ENCODE measurements around the gene LPCAT4. TPM values are rescaled to one million over a fixed set of nuclear protein-coding genes. Genes with fewer than 3 reads are reported as not detected.
A peak's percentile ranks its signal among the peaks of the same experiment; 100 is the strongest.

The LPCAT4 gene
- total and polyA plus RNA-seq, 8 donors = 9.7 to 34.6 (median 17.1) TPM

- intact Hi-C loops (cut with DNase I) = loop anchor here in 1 of 3 donors (5.0 kb wide), 1 partner anchor 247 kb away; no protein-coding TSS in a partner anchor
- Histone ChIP-seq H3K36me3 (no peaks in the 10 kb centered on the region), H3K27me3 (no peaks in the 10 kb centered on the region), H3K27ac (no peak overlapping the region), H3K4me3 (no peak overlapping the region), H3K9me3 (no peaks in the 10 kb centered on the region), H3K4me1 (peaks cover 0 to 12% (median 0%) of the 10 kb centered on the region in 3 donors)
- 95 to 97% methylated on average over 3 of the region's 3 CpGs for WGBS, 2 donors
- no peak for TF ChIP-seq CTCF (IDR thresholded peaks at IDR 0.05)
- FAIRE-seq (no peak), ATAC-seq (no peak), DNase-seq (no peak)
These were observed 27.1 kb downstream of the LPCAT4 start for GRCh38 chr15:34339946-34340345.

- Histone ChIP-seq H3K4me3 (peak overlapping the region in 3 of 4 donors; percentile 83 to 92 (median 89)), H3K27ac (peak overlapping the region in 2 of 4 donors; percentile 89 to 93), H3K9me3 (no peaks in the 10 kb centered on the region), H3K4me1 (peaks cover 0 to 12% (median 0%) of the 10 kb centered on the region in 3 donors), H3K27me3 (no peaks in the 10 kb centered on the region), H3K36me3 (no peaks in the 10 kb centered on the region)
- WGBS, 2 donors = 65 to 69% methylated on average over 16 of the region's 16 CpGs
- intact Hi-C loops (cut with DNase I) = no loop called here
- FAIRE-seq = no peak
- DNase-seq = peak in 1 of 6 donors; percentile 29
- ATAC-seq = no peak
- TF ChIP-seq CTCF (IDR thresholded peaks at IDR 0.05) = no peak
These were observed 28.6 kb downstream of the LPCAT4 start for GRCh38 chr15:34338347-34338746.

- Histone ChIP-seq H3K9me3 (no peaks in the 10 kb centered on the region), H3K4me3 (peak within 1 kb of the TSS; percentile 83 to 97 (median 90)), H3K4me1 (peaks cover 0 to 12% (median 0%) of the 10 kb centered on the region in 3 donors), H3K27me3 (no peaks in the 10 kb centered on the region), H3K36me3 (no peaks in the 10 kb centered on the region), H3K27ac (peak within 1 kb of the TSS; percentile 67 to 93 (median 87))
- intact Hi-C loops (cut with DNase I) = no loop called here
- peak; percentile 94 to 98 (median 97) for ATAC-seq
- WGBS, 2 donors = 0 to 1% methylated on average over 56 to 78 of the region's 78 CpGs
- DNase-seq = peak; percentile 85 to 96 (median 92)
- no peak for TF ChIP-seq CTCF (IDR thresholded peaks at IDR 0.05)
- FAIRE-seq = no peak
These were observed 29.3 kb downstream of the LPCAT4 start, which contains the start of gene SLC12A6 for GRCh38 chr15:34337557-34338306. SLC12A6 (minus strand) TSS chr15:34337781; CDS start chr15:34336680, 1,101 bp downstream.

GRCh38 chr15:34336991-34337556 is 29.9 kb downstream of the LPCAT4 start:
- FAIRE-seq = no peak
- DNase-seq = peak in 1 of 6 donors; percentile 20
- peaks cover 0 to 12% (median 0%) of the 10 kb centered on the region in 3 donors for H3K4me1 ChIP-seq
- H3K27me3 ChIP-seq = no peaks in the 10 kb centered on the region
- peak overlapping the region; percentile 83 to 97 (median 90) for H3K4me3 ChIP-seq
- H3K9me3 ChIP-seq = no peaks in the 10 kb centered on the region
- H3K27ac ChIP-seq = peak overlapping the region; percentile 67 to 93 (median 87)
- H3K36me3 ChIP-seq = no peaks in the 10 kb centered on the region
- intact Hi-C loops (cut with DNase I) = no loop called here
- TF ChIP-seq CTCF (IDR thresholded peaks at IDR 0.05) = no peak
- peak; percentile 26 to 42 (median 38) for ATAC-seq
- WGBS, 2 donors = 1% methylated on average over 26 of the region's 26 CpGs
